ENCODE results near the gene SFTPB.
"Not testable (repeated sequence)": the region's sequence is repeated elsewhere in the genome, so short reads cannot be mapped to it uniquely, and the experiment has no call there.

SFTPB gene

GRCh38 chr2:85635011-85635410 is 33.0 kb downstream of the SFTPB start:
- no peak for DNase-seq (ENCODE audit: low read depth, low spot score)
- H3K4me3 ChIP-seq (ENCODE audit: low read length), result no peak overlapping the region

- H3K4me3 ChIP-seq (ENCODE audit: low read length), result no peak overlapping the region
- no peak for DNase-seq (ENCODE audit: low read depth, low spot score)
Observed at GRCh38 chr2:85631316-85631715, 36.7 kb downstream of the SFTPB start.

GRCh38 chr2:85628658-85629057 is 39.3 kb downstream of the SFTPB start:
- DNase-seq (ENCODE audit: low read depth, low spot score), result no peak
- no peak overlapping the region for H3K4me3 ChIP-seq (ENCODE audit: low read length)

- DNase-seq (ENCODE audit: low read depth, low spot score), result no peak
- no peak overlapping the region for H3K4me3 ChIP-seq (ENCODE audit: low read length)
Observed at GRCh38 chr2:85623991-85624390, 44.0 kb downstream of the SFTPB start.

GRCh38 chr2:85621338-85621737 is 46.7 kb downstream of the SFTPB start:
- no peak overlapping the region for H3K4me3 ChIP-seq (ENCODE audit: low read length)
- no peak for DNase-seq (ENCODE audit: low read depth, low spot score)

- no peak overlapping the region for H3K4me3 ChIP-seq (ENCODE audit: low read length)
- DNase-seq (ENCODE audit: low read depth, low spot score), result no peak
Observed at GRCh38 chr2:85619617-85620016, 48.4 kb downstream of the SFTPB start.

- DNase-seq (ENCODE audit: low read depth, low spot score), result not testable (repeated sequence)
- H3K4me3 ChIP-seq (ENCODE audit: low read length), result peak overlapping the region; percentile 77
Observed at GRCh38 chr2:85617723-85618122, 50.3 kb downstream of the SFTPB start.

- H3K4me3 ChIP-seq (ENCODE audit: low read length), result peak overlapping the region; percentile 77
- no peak for DNase-seq (ENCODE audit: low read depth, low spot score)
Observed at GRCh38 chr2:85615413-85615728, 52.6 kb downstream of the SFTPB start.

- DNase-seq (ENCODE audit: low read depth, low spot score); H3K4me3 ChIP-seq (ENCODE audit: low read length): not testable (repeated sequence)
Observed at GRCh38 chr2:85614757-85615156, 53.2 kb downstream of the SFTPB start.

GRCh38 chr2:85613717-85614515 is 54.1 kb downstream of the SFTPB start:
- no peak overlapping the region for H3K4me3 ChIP-seq (ENCODE audit: low read length)
- no peak for DNase-seq (ENCODE audit: low read depth, low spot score)

- peak; percentile 70 for DNase-seq (ENCODE audit: low read depth, low spot score)
Observed at GRCh38 chr2:85611705-85612587, 56.1 kb downstream of the SFTPB start, which contains the start of gene C2orf68. Gene C2orf68, minus strand, starts transcription at chr2:85612066. Its CDS starts 82 bp downstream, at chr2:85611984.

GRCh38 chr2:85611217-85611704 is 56.7 kb downstream of the SFTPB start:
- no peak for DNase-seq (ENCODE audit: low read depth, low spot score)
- peak overlapping the region; percentile 75 for H3K4me3 ChIP-seq (ENCODE audit: low read length)

More at GRCh38 chr2:85611705-85612587, 56.1 kb downstream of the SFTPB start, which contains the start of gene C2orf68:
- peak within 1 kb of the TSS; percentile 75 for H3K4me3 ChIP-seq (ENCODE audit: low read length)

All from Jurkat, Clone E6-1 (cell line).